Calu3 (cell line): ENCODE results near the gene GAR1. TPM values are rescaled to one million over a fixed set of nuclear protein-coding genes. Genes with fewer than 3 reads are reported as not detected.

Source experiments
- BruUV-seq: library from RNA; stranded (reverse); fragments of 400-500 nt; replicated peaks from 2 replicates; lab custom pipeline; 2021; lab: Mats Ljungman, UMichigan
- CTCF ChIA-PET: fragments of 300-600 bp; sonication (Branson Sonifier 250); formaldehyde crosslinking; loops from one replicate; lab custom pipeline; 2022; ENCODE audit warnings: antibody characterized with exemption; lab: Charles Lee
- DNase-seq: peaks from one replicate; pipeline ENCODE4 v3.0.0; 2022
- H3K27ac Mint-ChIP-seq: one replicate; pipeline ENCODE4 v1.8.0; 2022; ENCODE audit warnings: mixed read lengths; ENCODE audit not compliant: unreplicated experiment
- H3K27me3 Mint-ChIP-seq: one replicate; pipeline ENCODE4 v1.8.0; 2022; ENCODE audit warnings: mixed read lengths; ENCODE audit not compliant: unreplicated experiment
- H3K36me3 Mint-ChIP-seq: one replicate; pipeline ENCODE4 v1.8.0; 2022; ENCODE audit warnings: mild to moderate bottlenecking, moderate library complexity, mixed read lengths; ENCODE audit not compliant: insufficient read depth, unreplicated experiment
- H3K4me1 Mint-ChIP-seq: one replicate; pipeline ENCODE4 v1.8.0; 2022; ENCODE audit warnings: mild to moderate bottlenecking, low read depth, mixed read lengths; ENCODE audit not compliant: unreplicated experiment
- H3K4me3 Mint-ChIP-seq: one replicate; pipeline ENCODE4 v1.8.0; 2022; ENCODE audit warnings: mild to moderate bottlenecking, low read depth, moderate library complexity, mixed read lengths; ENCODE audit not compliant: unreplicated experiment
- H3K9me3 Mint-ChIP-seq: one replicate; pipeline ENCODE4 v1.8.0; 2022; ENCODE audit warnings: low read depth, mixed read lengths; ENCODE audit not compliant: unreplicated experiment
- CTCF ChIP-seq: fragments of 200-600 bp; IDR thresholded peaks from one replicate; pipeline ENCODE4 v1.8.0; 2022; ENCODE audit warnings: antibody characterized with exemption; ENCODE audit not compliant: unreplicated experiment
- intact Hi-C: fragments of 100-400 bp; cut with micrococcal nuclease; formaldehyde crosslinking; loops from one replicate; pipeline ENCODE4 v1.10.0; 2022; ENCODE audit not compliant: unreplicated experiment
- total RNA-seq: library from RNA; stranded (reverse); gene quantifications from 2 replicates; pipeline ENCODE4 v1.2.3, GENCODE V29; 2022

GAR1 gene
- total RNA-seq, 1 experiment from 2014 or later = 20.8 TPM

GRCh38 chr4:109836985-109837384, 21.4 kb downstream of the GAR1 start:
- Mint-ChIP-seq H3K9me3 (no peaks in the 10 kb centered on the region), H3K4me3 (no peak overlapping the region), H3K27me3 (no peaks in the 10 kb centered on the region), H3K36me3 (no peaks in the 10 kb centered on the region), H3K4me1 (no peaks in the 10 kb centered on the region), H3K27ac (no peak overlapping the region)
- CTCF ChIA-PET = no interaction called here
- no peak for DNase-seq
- no peak for TF ChIP-seq CTCF
- intact Hi-C loops = no loop called here
- no TSS peak for BruUV-seq

GRCh38 chr4:109846395-109847098, 31.0 kb downstream of the GAR1 start:
- CTCF ChIA-PET = no interaction called here
- no peak overlapping the region for H3K27ac Mint-ChIP-seq
- H3K4me3 Mint-ChIP-seq = no peak overlapping the region
- no peak for DNase-seq
- no peaks in the 10 kb centered on the region for H3K36me3 Mint-ChIP-seq
- no peaks in the 10 kb centered on the region for H3K4me1 Mint-ChIP-seq
- intact Hi-C loops = no loop called here
- H3K27me3 Mint-ChIP-seq = no peaks in the 10 kb centered on the region
- BruUV-seq = no TSS peak
- no peaks in the 10 kb centered on the region for H3K9me3 Mint-ChIP-seq
- TF ChIP-seq CTCF = no peak

DNA sequence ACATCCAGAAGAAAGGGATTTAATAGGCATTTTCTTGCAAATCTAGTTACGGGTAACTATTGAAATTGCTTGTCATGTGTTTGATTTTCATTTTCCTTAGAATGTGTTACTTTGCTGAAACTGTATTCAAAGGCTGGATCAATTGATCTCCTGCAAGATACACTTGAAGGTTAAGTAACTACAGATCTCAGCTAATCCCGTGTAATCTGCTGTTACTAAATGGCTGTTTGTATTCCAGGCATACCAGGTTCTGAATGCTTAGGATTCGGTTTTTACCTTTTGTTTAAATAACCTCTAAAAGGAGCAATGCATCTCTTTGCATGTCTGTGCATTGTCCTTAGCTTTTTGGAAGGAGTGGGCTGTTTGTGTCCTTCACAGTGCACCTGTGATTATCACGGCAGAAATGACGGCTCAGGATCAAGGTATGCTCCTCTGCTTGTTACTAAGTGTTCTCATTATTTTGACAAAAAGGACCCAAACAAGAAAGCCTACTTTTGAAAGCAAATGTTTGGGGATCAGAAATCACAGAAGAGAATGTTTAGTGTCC, 32.4 kb downstream of the GAR1 start, which contains the start of gene LRIT3:
Gene LRIT3, plus strand, starts transcription at position 212 of the 547 bp plus-strand sequence. Its CDS starts 95 bp downstream, at position 307.
- intact Hi-C loops = no loop called here
- Mint-ChIP-seq H3K4me3 (no peak within 1 kb of the TSS), H3K4me1 (no peaks in the 10 kb centered on the region)

GRCh38 chr4:109848501-109848900, 32.9 kb downstream of the GAR1 start:
- Mint-ChIP-seq H3K27me3 (no peaks in the 10 kb centered on the region), H3K9me3 (no peaks in the 10 kb centered on the region), H3K4me1 (no peaks in the 10 kb centered on the region), H3K36me3 (no peaks in the 10 kb centered on the region), H3K4me3 (no peak overlapping the region), H3K27ac (no peak overlapping the region)
- no TSS peak for BruUV-seq
- CTCF ChIA-PET = no interaction called here
- DNase-seq = no peak
- intact Hi-C loops = no loop called here
- no peak for TF ChIP-seq CTCF

More for the DNA sequence above, 32.4 kb downstream of the GAR1 start, which contains the start of gene LRIT3:
- no peaks in the 10 kb centered on the region for H3K9me3 Mint-ChIP-seq
- no peak for DNase-seq
- H3K36me3 Mint-ChIP-seq = no peaks in the 10 kb centered on the region
- H3K27me3 Mint-ChIP-seq = no peaks in the 10 kb centered on the region
- H3K27ac Mint-ChIP-seq = no peak within 1 kb of the TSS
- no TSS peak for BruUV-seq
- no peak for TF ChIP-seq CTCF
- CTCF ChIA-PET = no interaction called here
